K562 (cell line): ENCODE measurements around the gene APIP. TPM values are rescaled to one million over a fixed set of nuclear protein-coding genes. Genes with fewer than 3 reads are reported as not detected.

Experiments used
- CBFA2T2 ChIP-seq: fragments of 450-650 bp; conservative IDR thresholded peaks from 2 replicates; pipeline ENCODE4 v1.6.1; 2017; ENCODE audit warnings: mild to moderate bottlenecking
- ZBTB40 ChIP-seq, 2 experiments: fragments of 450-650 bp in 1 of 2; sonication (generic) in 1 of 2; formaldehyde crosslinking in 1 of 2; IDR thresholded peaks; 2 replicates each; pipeline versions ENCODE4 v1.7.1 to v1.9.0; 2016 to 2022; ENCODE audit warnings: inconsistent platforms in 1 of 2, mild to moderate bottlenecking in 1 of 2, missing genetic modification reagents in 1 of 2
- polyA plus RNA-seq, 8 experiments: library from polyadenylated mRNA; depleted of rRNA in 4 of 8; stranded (reverse) in 5 of 8; unstranded in 3 of 8; fragments of >200 nt; fragmentation: Nextera tagmentation in 2 of 8; fragmentation: Illumina TruSeq in 1 of 8; extraction: Ambion mirVana in 2 of 8; extraction: Trizol in 1 of 8; gene quantifications; 2 replicates each; pipeline versions ENCODE4 v1.2.1 to v1.2.3, GENCODE V29; 2011 to 2014; ENCODE audit warnings: inconsistent platforms in 1 of 8, missing spikeins in 1 of 8
- total RNA-seq, 7 experiments: library from RNA; depleted of rRNA in 6 of 7; stranded (reverse); fragments of >200 nt in 6 of 7; fragmentation: Illumina TruSeq in 2 of 7; extraction: Trizol in 2 of 7; gene quantifications; 2 replicates each; pipeline versions ENCODE4 v1.2.1 to v1.2.3, GENCODE V29; 2011 to 2021; ENCODE audit warnings: low replicate concordance in 1 of 7

Gene APIP
- total and polyA plus RNA-seq, 9 of the 15 experiments (the other 6 are each of a cell fraction or from before 2014, with no cell fraction given): 63.7 to 110 (median 82.8) TPM

GRCh38 chr11:34957606-34958005 is 41.4 kb upstream of the APIP start (continued):
- TF ChIP-seq ZBTB40 (IDR thresholded peaks at IDR 0.05) (no peak), ZBTB40 (CRISPR knock-in tag; IDR thresholded peaks at IDR 0.05) (no peak), CBFA2T2 (no peak)
